Measurements from ENCODE around the gene CACNA2D1.

DNA sequence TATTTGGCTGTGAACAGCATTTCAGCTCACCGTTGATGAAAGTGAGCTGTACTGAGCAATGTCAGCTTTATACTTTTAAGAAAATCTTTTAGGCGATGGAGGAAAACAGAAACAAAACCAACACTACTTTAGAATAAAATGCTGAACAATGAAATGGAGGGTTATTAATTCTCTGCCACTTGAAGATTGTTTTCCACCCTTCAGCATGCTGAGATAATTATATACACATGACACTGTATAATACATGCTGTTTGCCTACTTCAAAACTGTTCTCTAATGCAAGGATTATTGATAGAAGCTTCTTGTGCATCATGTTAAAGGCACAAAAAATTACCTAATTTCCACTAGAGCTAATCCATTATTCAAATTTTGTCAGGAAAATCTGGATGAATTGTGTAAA, 66.8 kb downstream of the CACNA2D1 start:
- TF ChIP-seq, protein P1, sequence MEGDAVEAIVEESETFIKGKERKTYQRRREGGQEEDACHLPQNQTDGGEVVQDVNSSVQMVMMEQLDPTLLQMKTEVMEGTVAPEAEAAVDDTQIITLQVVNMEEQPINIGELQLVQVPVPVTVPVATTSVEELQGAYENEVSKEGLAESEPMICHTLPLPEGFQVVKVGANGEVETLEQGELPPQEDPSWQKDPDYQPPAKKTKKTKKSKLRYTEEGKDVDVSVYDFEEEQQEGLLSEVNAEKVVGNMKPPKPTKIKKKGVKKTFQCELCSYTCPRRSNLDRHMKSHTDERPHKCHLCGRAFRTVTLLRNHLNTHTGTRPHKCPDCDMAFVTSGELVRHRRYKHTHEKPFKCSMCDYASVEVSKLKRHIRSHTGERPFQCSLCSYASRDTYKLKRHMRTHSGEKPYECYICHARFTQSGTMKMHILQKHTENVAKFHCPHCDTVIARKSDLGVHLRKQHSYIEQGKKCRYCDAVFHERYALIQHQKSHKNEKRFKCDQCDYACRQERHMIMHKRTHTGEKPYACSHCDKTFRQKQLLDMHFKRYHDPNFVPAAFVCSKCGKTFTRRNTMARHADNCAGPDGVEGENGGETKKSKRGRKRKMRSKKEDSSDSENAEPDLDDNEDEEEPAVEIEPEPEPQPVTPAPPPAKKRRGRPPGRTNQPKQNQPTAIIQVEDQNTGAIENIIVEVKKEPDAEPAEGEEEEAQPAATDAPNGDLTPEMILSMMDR (IDR thresholded peaks at IDR 0.05), result no peak
- TF ChIP-seq EZH2 (IDR thresholded peaks at IDR 0.05) (no peak), EZH2phosphoT487 (IDR thresholded peaks at IDR 0.05) (no peak)

Measured in neural progenitor cell (in vitro differentiated cells).